Large intestine (tissue), 3 donors: Measurements from ENCODE around the gene GOLGA7B. TPM values are rescaled to one million over a fixed set of nuclear protein-coding genes. Genes with fewer than 3 reads are reported as not detected.

Experiments
- DNase-seq, 2 donors: peaks; one replicate each; pipeline versions ENCODE4 v3.0.0 to v3.0.0-alpha.2; 2013
- H3K27ac ChIP-seq: one replicate; pipeline ENCODE4 v1.5.1; 2013; ENCODE audit warnings: low read length
- H3K27me3 ChIP-seq: 2 replicates; pipeline ENCODE4 v1.6.1; 2013; ENCODE audit warnings: low read length; ENCODE audit not compliant: control insufficient read depth, insufficient read depth
- H3K36me3 ChIP-seq: 2 replicates; pipeline ENCODE4 v1.6.1; 2013; ENCODE audit warnings: low read length; ENCODE audit not compliant: control insufficient read depth, insufficient read depth
- H3K4me1 ChIP-seq: one replicate; pipeline ENCODE4 v1.6.1; 2013; ENCODE audit warnings: low read length; ENCODE audit not compliant: control insufficient read depth, insufficient read depth
- H3K4me3 ChIP-seq: one replicate; pipeline ENCODE4 v1.5.1; 2013; ENCODE audit warnings: low read length
- H3K9me3 ChIP-seq: one replicate; pipeline ENCODE4 v1.6.1; 2013; ENCODE audit warnings: mild to moderate bottlenecking, low read depth, low read length, moderate library complexity; ENCODE audit not compliant: control insufficient read depth
- WGBS: methylation state at CpG from one replicate; pipeline ENCODE4 v1.1.5; 2013; ENCODE audit warnings: low lambda C conversion rate; ENCODE audit not compliant: insufficient coverage; 5-methylcytosine and 5-hydroxymethylcytosine counted together
- polyA plus RNA-seq: library from polyadenylated mRNA; unstranded; fragments of 120-200 nt; gene quantifications from one replicate; pipeline ENCODE4 v1.2.1, GENCODE V29; 2013

Gene GOLGA7B
- polyA plus RNA-seq, 1 donor = 3.9 TPM

- peaks cover 2% of the 10 kb centered on the region for H3K27me3 ChIP-seq
- H3K4me1 ChIP-seq = peaks cover 33% of the 10 kb centered on the region
- no peak overlapping the region for H3K27ac ChIP-seq
- H3K36me3 ChIP-seq = no peaks in the 10 kb centered on the region
- no peak overlapping the region for H3K4me3 ChIP-seq
- no CpG with 5 or more reads among the region's 18 CpGs for WGBS
- no peaks in the 10 kb centered on the region for H3K9me3 ChIP-seq
- no peak for DNase-seq
Observed at GRCh38 chr10:97865488-97865887, 15.8 kb downstream of the GOLGA7B start.

- H3K27me3 ChIP-seq = peaks cover 6% of the 10 kb centered on the region
- WGBS = no CpG with 5 or more reads among the region's 10 CpGs
- DNase-seq = no peak
- H3K36me3 ChIP-seq = no peaks in the 10 kb centered on the region
- H3K9me3 ChIP-seq = no peaks in the 10 kb centered on the region
- H3K4me1 ChIP-seq = peaks cover 21% of the 10 kb centered on the region
- no peak overlapping the region for H3K27ac ChIP-seq
- H3K4me3 ChIP-seq = no peak overlapping the region
Observed at GRCh38 chr10:97866524-97867219, 17.0 kb downstream of the GOLGA7B start.

- Histone ChIP-seq H3K27ac (no peak overlapping the region), H3K36me3 (no peaks in the 10 kb centered on the region), H3K4me1 (peaks cover 17% of the 10 kb centered on the region), H3K4me3 (no peak overlapping the region), H3K9me3 (no peaks in the 10 kb centered on the region), H3K27me3 (peaks cover 6% of the 10 kb centered on the region)
- no peak for DNase-seq
- no CpG with 5 or more reads among the region's 10 CpGs for WGBS
Observed at GRCh38 chr10:97867220-97867800, 17.7 kb downstream of the GOLGA7B start.

- H3K4me3 ChIP-seq = no peak overlapping the region
- H3K27me3 ChIP-seq = peaks cover 6% of the 10 kb centered on the region
- no peak for DNase-seq
- peaks cover 9% of the 10 kb centered on the region for H3K4me1 ChIP-seq
- H3K36me3 ChIP-seq = no peaks in the 10 kb centered on the region
- H3K27ac ChIP-seq = no peak overlapping the region
- no peaks in the 10 kb centered on the region for H3K9me3 ChIP-seq
- no CpG with 5 or more reads among the region's 4 CpGs for WGBS
Observed at GRCh38 chr10:97868134-97868685, 18.6 kb downstream of the GOLGA7B start.

GRCh38 chr10:97869091-97870042, 19.7 kb downstream of the GOLGA7B start:
- no CpG with 5 or more reads among the region's 19 CpGs for WGBS
- Histone ChIP-seq H3K4me1 (peaks cover 9% of the 10 kb centered on the region), H3K9me3 (no peaks in the 10 kb centered on the region), H3K36me3 (no peaks in the 10 kb centered on the region), H3K27me3 (peaks cover 10% of the 10 kb centered on the region), H3K27ac (no peak overlapping the region), H3K4me3 (no peak overlapping the region)
- peak; percentile 84 to 90 for DNase-seq

- Histone ChIP-seq H3K4me1 (peaks cover 9% of the 10 kb centered on the region), H3K36me3 (no peaks in the 10 kb centered on the region), H3K4me3 (no peak overlapping the region), H3K27me3 (peaks cover 10% of the 10 kb centered on the region), H3K27ac (no peak overlapping the region), H3K9me3 (no peaks in the 10 kb centered on the region)
- no CpG with 5 or more reads among the region's 8 CpGs for WGBS
- no peak for DNase-seq
Observed at GRCh38 chr10:97870990-97871389, 21.3 kb downstream of the GOLGA7B start.

GRCh38 chr10:97873569-97873968, 23.9 kb downstream of the GOLGA7B start:
- H3K27me3 ChIP-seq = peaks cover 10% of the 10 kb centered on the region
- H3K4me3 ChIP-seq = no peak overlapping the region
- 83% methylated on average over 1 of the region's 6 CpGs for WGBS
- peaks cover 9% of the 10 kb centered on the region for H3K4me1 ChIP-seq
- no peaks in the 10 kb centered on the region for H3K36me3 ChIP-seq
- H3K9me3 ChIP-seq = no peaks in the 10 kb centered on the region
- no peak overlapping the region for H3K27ac ChIP-seq
- no peak for DNase-seq

- DNase-seq = no peak
- H3K4me1 ChIP-seq = peaks cover 4% of the 10 kb centered on the region
- H3K36me3 ChIP-seq = no peaks in the 10 kb centered on the region
- no CpG with 5 or more reads among the region's 6 CpGs for WGBS
- no peak overlapping the region for H3K4me3 ChIP-seq
- peaks cover 10% of the 10 kb centered on the region for H3K27me3 ChIP-seq
- no peaks in the 10 kb centered on the region for H3K9me3 ChIP-seq
- H3K27ac ChIP-seq = no peak overlapping the region
Observed at GRCh38 chr10:97874332-97874731, 24.7 kb downstream of the GOLGA7B start.

- DNase-seq = no peak
- H3K36me3 ChIP-seq = no peaks in the 10 kb centered on the region
- H3K4me1 ChIP-seq = no peaks in the 10 kb centered on the region
- no peak overlapping the region for H3K27ac ChIP-seq
- no peaks in the 10 kb centered on the region for H3K9me3 ChIP-seq
- WGBS = 100% methylated on average over 1 of the region's 7 CpGs
- H3K4me3 ChIP-seq = no peak overlapping the region
- H3K27me3 ChIP-seq = peaks cover 8% of the 10 kb centered on the region
Observed at GRCh38 chr10:97875391-97875790, 25.7 kb downstream of the GOLGA7B start.

GRCh38 chr10:97876402-97876801, 26.8 kb downstream of the GOLGA7B start:
- DNase-seq = no peak
- Histone ChIP-seq H3K36me3 (no peaks in the 10 kb centered on the region), H3K9me3 (no peaks in the 10 kb centered on the region), H3K27me3 (peaks cover 3% of the 10 kb centered on the region), H3K4me1 (no peaks in the 10 kb centered on the region), H3K27ac (no peak overlapping the region), H3K4me3 (no peak overlapping the region)
- WGBS = no CpG with 5 or more reads among the region's 4 CpGs
